Measurements from ENCODE around the gene RGMA. TPM values are rescaled to one million over a fixed set of nuclear protein-coding genes. Genes with fewer than 3 reads are reported as not detected.

Gene RGMA
- under 0.01 and 0.35 TPM in 2 replicates for total RNA-seq

GRCh38 chr15:93088981-93089726 is at the start of gene RGMA:
Gene RGMA, minus strand, starts transcription at chr15:93089211. Its CDS starts 279 bp downstream, at chr15:93088932.

Other genes with a start within 250 kb of the RGMA start
- 22.2 and 34.9 TPM in 2 replicates for gene CHD2, start 188.9 kb downstream of the RGMA start, total RNA-seq